LHCN-M2 (cell line): ENCODE data around the gene CFAP107. TPM values are rescaled to one million over a fixed set of nuclear protein-coding genes. Genes with fewer than 3 reads are reported as not detected.

Experiments
- DNase-seq: peaks from one replicate; pipeline ENCODE4 v3.0.0-alpha.2; 2012; ENCODE audit warnings: low read depth
- total RNA-seq: library from RNA; depleted of rRNA; stranded (reverse); fragments of >200 nt; gene quantifications from 2 replicates; pipeline ENCODE4 v1.2.3, GENCODE V29; 2014

Gene CFAP107
- total RNA-seq, 1 experiment from 2014 or later = not detected

GRCh38 chr1:12741946-12742345, 4.1 kb upstream of the CFAP107 start:
- no peak for DNase-seq

DNA sequence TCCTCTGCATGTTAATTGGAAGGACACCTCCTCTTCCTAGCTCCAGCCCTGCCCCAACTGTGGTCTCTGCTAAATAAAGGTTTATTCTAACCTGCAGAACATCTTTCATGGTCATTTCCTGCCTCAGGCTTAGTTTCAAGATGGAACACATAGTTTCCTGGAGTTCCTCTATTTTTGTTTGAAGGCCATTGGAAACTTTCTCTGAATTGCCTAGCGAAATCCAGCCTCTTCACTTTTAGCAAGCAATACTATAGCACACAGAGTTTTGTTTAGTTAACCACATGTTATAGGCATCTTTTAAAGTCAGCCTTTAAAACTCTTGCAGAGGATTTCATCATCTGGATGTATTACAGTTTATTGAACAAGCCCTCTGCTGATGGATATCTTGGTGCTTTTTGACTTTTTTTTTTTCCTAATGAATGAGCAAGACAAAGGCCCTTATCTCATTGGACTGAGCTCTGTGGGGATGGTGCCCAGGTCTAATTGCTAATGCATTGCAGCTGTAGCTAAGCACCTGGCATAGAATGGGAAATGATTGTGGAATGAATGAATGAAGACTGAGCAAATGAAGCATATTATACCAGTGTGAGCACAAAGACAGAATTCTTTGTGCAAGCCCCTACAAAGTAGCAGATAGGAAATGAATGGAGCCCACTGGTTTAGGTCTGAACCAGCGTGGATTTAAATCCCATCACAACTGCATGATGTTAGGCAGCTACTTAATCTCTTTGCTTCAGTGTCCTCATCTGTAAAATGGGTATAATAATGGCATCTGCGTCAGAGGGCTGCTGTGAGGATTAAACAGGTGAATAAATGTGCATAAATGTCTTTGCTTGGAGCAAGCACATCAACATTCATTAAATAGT, 641 bp upstream of the CFAP107 start:
- no peak for DNase-seq

DNA sequence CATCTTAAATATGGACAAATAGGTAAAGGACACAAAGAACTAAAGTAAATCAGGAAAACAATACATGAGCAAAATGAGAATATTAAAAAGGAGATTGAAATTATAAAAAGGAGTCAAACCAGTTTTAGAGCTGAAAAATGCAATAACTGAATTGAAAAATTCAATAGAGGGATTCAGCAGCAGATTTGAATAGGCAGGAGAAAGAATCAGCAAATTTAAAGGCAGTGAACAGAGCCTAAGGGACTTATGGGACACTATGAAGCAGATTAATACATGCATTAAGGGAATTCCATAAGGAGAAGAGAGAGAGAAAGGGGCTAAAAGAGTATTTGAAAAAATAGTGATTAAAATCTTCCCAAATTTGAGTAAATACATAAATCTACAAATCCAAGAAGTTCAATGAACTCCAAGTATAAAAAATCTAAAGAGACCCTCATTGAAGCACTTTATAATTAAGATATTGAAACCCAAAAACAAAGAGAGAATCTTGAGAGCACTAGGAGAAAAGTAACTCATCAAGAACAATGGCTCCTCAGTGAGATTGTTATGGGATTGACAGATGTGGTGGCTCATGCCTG, 2.9 kb downstream of the CFAP107 start:
- no peak for DNase-seq

DNA sequence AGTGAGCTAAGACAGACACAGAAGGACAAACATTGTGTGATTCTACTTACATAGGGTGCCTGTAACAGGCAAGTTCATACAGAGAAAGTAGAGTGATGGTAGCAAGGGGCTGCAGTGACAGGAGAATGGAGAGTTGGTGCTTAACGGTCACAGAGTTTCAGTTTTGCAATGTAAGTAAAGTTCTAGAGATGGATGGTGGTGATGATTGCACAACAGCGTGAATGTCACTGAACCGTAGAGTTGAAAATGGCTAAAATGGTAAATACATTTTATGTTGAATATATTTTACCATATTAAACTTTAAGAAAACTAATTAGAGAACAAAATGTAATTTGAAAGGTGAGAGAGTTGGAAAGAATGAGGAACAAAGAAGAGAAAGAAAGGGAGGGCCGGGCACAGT, 8.7 kb downstream of the CFAP107 start:
- no peak for DNase-seq

GRCh38 chr1:12756273-12756672, 10.3 kb downstream of the CFAP107 start:
- DNase-seq = no peak

DNA sequence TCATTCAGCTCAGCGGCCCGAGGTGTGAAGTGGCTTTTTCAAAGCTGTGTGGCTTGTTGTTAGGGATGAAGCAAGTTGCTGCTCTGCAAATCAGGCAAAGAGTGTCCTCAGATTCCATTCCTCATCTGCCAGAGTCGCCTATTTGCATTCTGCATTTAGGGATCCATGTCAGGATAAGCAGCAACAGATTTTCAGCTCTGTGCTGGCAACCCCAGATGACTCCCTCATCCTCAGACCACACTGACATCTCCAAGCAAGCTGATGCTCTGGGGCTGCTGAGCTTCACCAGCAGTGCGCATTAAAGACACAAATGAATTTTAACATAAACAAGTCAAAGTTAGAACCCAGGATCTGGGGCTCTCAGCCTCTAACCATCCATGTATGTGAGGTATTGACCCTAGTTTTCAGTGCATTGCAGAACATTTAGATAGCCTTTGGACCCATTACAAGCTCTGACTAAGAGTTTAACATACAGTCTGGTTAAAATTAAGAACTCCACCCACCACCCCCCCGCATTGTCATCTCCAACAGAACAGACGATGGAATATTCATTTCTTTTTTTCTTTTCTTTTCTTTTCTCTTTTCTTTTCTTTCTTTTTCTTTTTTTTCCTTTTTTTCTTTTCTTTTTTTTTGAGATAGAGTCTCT, 10.9 kb downstream of the CFAP107 start:
- no peak for DNase-seq

DNA sequence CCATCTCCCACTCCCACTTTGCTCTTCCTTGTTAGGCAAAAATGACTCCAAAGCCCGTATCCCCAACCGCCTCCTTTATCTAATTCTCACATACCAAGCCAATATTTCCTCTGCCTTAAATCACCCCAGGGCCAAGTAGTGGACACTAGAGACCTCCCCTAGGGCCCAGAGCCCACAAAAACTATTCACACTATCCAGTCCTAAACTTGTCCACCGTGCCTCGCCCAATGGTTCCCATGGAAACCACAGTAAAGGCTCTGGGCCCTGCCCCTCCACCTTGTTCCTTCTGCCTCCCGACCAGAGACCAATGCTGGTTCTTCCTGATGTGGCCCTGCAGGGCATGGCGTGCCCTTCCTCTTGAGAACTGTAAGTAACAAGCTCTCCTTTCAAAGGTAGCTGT, 11.8 kb downstream of the CFAP107 start:
- DNase-seq = no peak

DNA sequence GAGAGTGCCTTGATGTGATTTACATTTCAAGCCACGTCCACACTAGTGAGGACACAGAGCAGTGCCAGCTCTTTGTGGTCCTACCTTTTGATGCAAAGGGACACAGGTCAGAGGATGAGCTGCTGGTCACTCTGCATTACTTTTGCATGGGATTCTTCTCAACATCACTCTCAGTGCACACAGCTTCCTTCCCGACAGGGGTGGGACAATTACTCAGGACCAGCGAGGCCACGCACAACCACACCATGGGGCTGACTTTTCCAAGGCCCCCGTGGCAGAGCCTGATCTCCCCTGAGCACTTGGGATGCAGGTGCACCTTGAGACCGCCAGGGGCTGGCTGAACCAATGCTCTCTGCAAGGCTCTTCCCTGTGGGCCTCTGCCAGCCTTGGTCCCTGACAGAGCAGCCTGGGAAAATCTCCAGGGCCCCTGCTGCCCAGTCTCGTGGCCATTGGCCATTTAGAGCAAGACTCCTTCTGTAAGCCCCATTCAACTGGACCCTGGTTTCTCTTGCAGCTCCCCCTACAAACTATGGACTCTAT, 14.3 kb downstream of the CFAP107 start:
- DNase-seq = no peak

DNA sequence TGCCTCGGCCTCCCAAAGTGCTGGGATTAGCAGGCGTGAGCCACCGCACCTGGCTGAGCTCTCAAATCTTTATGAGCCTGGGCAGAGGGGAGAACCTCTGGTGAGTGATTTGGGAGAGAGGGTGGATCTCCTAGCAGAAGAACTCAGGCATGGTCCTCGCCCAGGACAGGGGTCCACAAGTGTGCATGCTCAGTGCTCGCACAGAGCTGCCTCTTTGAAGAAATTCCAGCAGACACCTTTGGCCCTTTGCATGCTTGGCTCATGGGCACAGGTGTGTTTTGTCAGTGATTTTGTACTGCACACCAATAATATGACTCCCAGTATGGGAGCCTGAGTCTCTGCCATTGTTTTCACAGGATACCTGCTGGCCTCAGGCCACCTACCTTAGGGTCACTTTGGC, 15.8 kb downstream of the CFAP107 start:
- no peak for DNase-seq

DNA sequence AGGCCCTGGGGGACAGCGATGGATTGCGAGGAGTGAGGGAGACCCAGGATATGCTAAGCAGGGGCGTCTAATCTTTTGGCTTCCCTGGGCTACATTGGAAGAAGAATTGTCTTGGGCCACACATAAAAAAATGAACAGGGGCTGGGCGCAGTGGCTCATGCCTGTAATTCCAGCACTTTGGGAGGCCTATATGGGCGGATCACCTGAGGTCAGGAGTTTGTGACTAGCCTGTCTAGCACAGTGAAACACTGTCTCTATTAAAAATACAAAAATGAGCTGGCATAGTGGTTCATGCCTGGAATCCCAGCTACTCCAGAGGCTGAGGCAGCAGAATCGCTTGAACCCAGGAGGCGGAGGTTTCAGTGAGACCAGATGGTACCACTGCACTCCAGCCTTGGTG, 16.8 kb downstream of the CFAP107 start:
- no peak for DNase-seq

DNA sequence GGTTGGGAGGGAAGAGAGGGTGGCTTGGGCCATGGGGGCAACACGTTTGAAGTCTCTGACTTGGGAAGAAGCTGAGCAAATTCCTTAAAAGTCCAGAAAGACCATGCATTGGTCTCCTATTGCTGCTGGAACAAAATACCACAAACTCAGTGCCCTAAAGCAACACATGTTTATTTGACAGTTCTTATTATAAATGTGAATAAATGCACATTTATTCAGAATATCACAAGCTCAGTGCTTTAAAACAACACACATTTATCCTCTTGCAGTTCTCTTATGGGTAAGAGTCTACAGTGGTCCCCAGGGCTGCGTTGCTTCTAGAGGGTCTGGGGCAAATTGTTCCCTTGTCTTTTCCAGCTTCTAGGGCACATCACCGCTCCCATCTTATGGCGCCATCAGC, 17.5 kb downstream of the CFAP107 start:
- no peak for DNase-seq

DNA sequence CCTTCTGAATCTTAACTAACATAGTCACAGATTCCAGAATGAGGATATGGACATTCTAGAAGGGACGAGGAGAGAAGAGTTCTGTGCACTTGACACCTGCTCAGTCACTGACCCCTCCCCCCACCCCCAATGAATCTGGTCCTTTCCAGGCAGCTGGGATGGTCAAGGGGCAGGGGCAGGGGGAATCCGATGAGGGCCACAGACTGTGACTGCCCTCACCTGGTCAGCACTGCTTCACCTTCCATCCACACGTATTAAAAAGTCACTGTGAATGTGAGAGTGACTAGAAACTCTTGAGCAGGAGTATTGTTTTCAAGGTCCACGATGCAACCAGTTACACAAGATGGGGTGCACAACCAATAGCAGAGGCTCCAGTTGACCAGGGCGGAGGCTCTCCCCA, 18.0 kb downstream of the CFAP107 start:
- no peak for DNase-seq

- no peak for DNase-seq
Measured at GRCh38 chr1:12769031-12769430, 23.0 kb downstream of the CFAP107 start.

GRCh38 chr1:12769976-12770505, 24.0 kb downstream of the CFAP107 start:
- DNase-seq = no peak

GRCh38 chr1:12770620-12771019, 24.6 kb downstream of the CFAP107 start:
- no peak for DNase-seq

- DNase-seq = no peak
Measured at GRCh38 chr1:12771186-12771585, 25.2 kb downstream of the CFAP107 start.

DNA sequence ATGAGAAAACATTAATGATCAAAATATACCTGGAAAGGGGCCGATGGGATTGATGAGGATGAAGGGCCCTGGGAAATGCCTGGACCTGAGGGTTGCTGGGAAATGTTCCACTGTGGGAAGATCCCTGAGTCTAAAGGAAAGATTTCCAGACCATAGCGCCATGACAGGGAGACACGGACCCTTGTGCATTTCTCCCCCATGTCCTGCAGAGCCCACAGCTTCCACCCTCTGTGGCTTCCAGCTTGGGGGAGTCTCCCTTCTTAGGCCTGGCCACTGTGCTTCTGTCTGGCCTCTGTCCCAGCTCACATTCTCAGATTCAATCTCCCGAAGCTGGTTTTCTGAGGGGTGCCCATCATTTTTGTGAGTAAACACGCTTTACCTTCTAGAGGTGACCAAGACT, 26.5 kb downstream of the CFAP107 start:
- no peak for DNase-seq

DNA sequence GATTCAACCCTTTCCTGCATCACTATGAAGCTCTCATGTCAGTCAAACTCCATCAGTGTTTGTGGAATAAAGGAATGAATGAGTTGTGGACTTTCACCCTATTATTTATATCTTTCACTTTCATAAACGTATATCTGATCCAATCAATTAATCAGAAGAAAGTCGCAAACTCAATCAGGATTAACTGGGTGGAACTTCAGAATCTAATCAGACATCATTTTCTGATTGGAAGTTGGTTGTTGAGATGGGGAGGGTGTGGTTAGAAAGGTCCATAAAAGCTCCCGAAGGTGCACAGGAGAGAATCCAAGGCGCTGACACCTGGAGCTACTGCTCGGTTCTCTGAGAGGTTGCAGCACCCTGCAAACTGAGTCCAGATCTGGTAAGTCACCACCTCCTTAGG, 27.4 kb downstream of the CFAP107 start, which contains the start of gene PRAMEF12:
Gene PRAMEF12, plus strand, starts transcription at position 301 of the 400 bp plus-strand sequence. CDS start 1,130 bp downstream, outside the sequence.
- DNase-seq = no peak

DNA sequence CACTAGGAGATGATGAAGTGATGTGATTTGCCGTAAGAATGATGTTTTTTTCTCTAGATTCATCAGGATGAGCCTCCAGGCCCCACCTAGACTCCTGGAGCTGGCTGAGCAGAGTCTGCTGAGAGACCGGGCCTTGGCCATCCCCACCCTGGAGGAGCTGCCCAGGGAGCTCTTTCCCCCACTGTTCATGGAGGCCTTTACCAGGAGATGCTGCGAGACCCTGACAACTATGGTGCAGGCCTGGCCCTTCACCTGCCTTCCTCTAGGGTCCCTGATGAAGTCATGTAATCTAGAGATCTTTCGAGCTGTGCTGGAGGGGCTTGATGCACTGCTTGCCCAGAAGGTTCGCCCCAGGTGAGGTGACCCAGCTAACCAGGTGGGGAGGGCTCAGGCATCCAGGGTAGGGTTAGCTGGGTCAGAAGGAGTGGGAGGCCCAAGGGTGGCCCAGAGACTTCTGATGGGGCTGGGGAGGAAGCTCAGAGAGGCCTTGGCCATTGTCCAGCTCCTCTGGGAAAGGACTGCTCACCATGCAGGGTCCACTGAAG, 28.9 kb downstream of the CFAP107 start:
- no peak for DNase-seq

DNA sequence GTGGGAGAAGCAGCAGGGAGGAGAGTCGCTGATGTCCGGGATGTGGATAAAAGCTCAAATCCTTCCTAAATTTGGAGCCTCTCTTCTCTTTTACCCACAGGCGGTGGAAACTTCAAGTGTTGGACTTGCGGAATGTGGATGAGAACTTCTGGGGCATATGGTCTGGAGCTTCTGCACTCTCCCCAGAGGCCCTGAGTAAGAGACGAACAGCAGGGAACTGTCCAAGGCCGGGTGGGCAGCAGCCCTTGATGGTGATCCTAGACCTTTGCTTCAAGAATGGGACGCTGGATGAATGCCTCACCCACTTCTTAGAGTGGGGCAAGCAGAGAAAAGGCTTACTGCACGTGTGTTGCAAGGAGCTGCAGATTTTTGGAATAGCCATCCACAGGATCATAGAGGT, 29.4 kb downstream of the CFAP107 start:
- DNase-seq = no peak

DNA sequence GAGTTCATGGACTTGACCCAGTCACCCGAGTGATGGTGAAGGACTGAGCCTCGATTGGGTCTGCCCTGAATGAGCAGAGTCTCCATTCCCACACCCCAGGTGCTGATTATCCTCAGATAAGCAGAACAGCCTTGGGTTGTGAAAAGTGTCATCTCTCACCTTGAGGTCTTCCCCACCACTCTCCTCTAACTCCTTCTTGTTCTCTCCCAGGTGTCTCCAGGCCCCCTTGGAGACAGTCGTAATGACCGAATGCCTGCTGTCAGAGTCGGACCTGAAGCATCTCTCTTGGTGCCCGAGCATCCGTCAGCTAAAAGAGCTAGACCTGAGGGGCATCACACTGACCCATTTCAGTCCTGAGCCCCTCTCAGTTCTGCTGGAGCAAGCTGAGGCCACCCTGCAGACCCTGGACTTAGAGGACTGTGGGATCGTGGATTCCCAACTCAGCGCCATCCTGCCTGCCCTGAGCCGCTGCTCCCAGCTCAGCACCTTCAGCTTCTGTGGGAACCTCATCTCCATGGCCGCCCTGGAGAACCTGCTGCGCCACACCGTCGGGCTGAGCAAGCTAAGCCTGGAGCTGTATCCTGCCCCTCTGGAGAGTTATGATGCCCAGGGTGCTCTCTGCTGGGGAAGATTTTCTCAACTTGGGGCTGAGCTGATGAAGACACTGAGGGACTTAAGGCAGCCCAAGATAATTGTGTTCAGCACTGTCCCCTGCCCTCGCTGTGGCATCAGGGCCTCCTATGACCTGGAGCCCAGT, 31.0 kb downstream of the CFAP107 start:
- DNase-seq = no peak
